Left ventricle myocardium inferior (tissue), 1 donor: Measurements from ENCODE around the gene MVP. TPM values are rescaled to one million over a fixed set of nuclear protein-coding genes. Genes with fewer than 3 reads are reported as not detected.

Source experiments
- DNase-seq: peaks from one replicate; pipeline ENCODE4 v3.0.0-alpha.2; 2020
- H3K27ac ChIP-seq: fragments of 200-600 bp; replicated peaks from 2 replicates; pipeline ENCODE4 v1.8.0; 2021
- H3K27me3 ChIP-seq: fragments of 200-600 bp; 2 replicates; pipeline ENCODE4 v1.8.0; 2021; ENCODE audit warnings: low read depth
- H3K36me3 ChIP-seq: fragments of 200-600 bp; 2 replicates; pipeline ENCODE4 v1.8.0; 2021
- H3K4me1 ChIP-seq: fragments of 200-600 bp; 2 replicates; pipeline ENCODE4 v1.8.0; 2021
- H3K4me3 ChIP-seq: fragments of 200-600 bp; 2 replicates; pipeline ENCODE4 v1.8.0; 2021; ENCODE audit warnings: mild to moderate bottlenecking, moderate library complexity
- H3K9me3 ChIP-seq: fragments of 200-600 bp; replicated peaks from 2 replicates; pipeline ENCODE4 v1.8.0; 2021
- intact Hi-C: fragments of 100-400 bp; cut with micrococcal nuclease; formaldehyde crosslinking; loops from one replicate; pipeline ENCODE4 v1.11.0; 2022
- total RNA-seq: library from RNA; stranded (reverse); fragmentation: NEBNext Ultra II Directional; extraction: Animal tissue kit (Norgen Biotek cat#: 25700); gene quantifications from one replicate; pipeline ENCODE4 v1.2.1, GENCODE V29; 2021
- TF ChIP-seq, protein P1 (sequence below): fragments of 200-600 bp; IDR thresholded peaks from 2 replicates; pipeline ENCODE4 v1.8.0; 2021; ENCODE audit warnings: antibody characterized with exemption, mild to moderate bottlenecking, borderline replicate concordance
- donor health status: DM: no; HTN: yes; CAD: no; lungs with severe emphysema.

The MVP gene
- total RNA-seq, 1 donor from 2014 or later, result 38.6 TPM

- H3K4me3 ChIP-seq, result peak overlapping the region; percentile 75
- peaks cover 63% of the 10 kb centered on the region for H3K4me1 ChIP-seq
- H3K27ac ChIP-seq, result peak overlapping the region; percentile 97
- TF ChIP-seq, protein P1, sequence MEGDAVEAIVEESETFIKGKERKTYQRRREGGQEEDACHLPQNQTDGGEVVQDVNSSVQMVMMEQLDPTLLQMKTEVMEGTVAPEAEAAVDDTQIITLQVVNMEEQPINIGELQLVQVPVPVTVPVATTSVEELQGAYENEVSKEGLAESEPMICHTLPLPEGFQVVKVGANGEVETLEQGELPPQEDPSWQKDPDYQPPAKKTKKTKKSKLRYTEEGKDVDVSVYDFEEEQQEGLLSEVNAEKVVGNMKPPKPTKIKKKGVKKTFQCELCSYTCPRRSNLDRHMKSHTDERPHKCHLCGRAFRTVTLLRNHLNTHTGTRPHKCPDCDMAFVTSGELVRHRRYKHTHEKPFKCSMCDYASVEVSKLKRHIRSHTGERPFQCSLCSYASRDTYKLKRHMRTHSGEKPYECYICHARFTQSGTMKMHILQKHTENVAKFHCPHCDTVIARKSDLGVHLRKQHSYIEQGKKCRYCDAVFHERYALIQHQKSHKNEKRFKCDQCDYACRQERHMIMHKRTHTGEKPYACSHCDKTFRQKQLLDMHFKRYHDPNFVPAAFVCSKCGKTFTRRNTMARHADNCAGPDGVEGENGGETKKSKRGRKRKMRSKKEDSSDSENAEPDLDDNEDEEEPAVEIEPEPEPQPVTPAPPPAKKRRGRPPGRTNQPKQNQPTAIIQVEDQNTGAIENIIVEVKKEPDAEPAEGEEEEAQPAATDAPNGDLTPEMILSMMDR, result no peak
- peak; percentile 63 for DNase-seq
- intact Hi-C loops, result no loop called here
- no peaks in the 10 kb centered on the region for H3K27me3 ChIP-seq
- no peaks in the 10 kb centered on the region for H3K9me3 ChIP-seq
- H3K36me3 ChIP-seq, result peaks cover 24% of the 10 kb centered on the region
Observed at GRCh38 chr16:29806641-29807425, 13.4 kb upstream of the MVP start.

- peak overlapping the region; percentile 75 for H3K4me3 ChIP-seq
- peaks cover 24% of the 10 kb centered on the region for H3K36me3 ChIP-seq
- peak overlapping the region; percentile 97 for H3K27ac ChIP-seq
- DNase-seq, result peak; percentile 91
- H3K27me3 ChIP-seq, result no peaks in the 10 kb centered on the region
- TF ChIP-seq, protein P1, result peak; percentile 54
- H3K4me1 ChIP-seq, result peaks cover 71% of the 10 kb centered on the region
- intact Hi-C loops, result no loop called here
- H3K9me3 ChIP-seq, result no peaks in the 10 kb centered on the region
Observed at GRCh38 chr16:29807426-29808218, 12.6 kb upstream of the MVP start.

GRCh38 chr16:29808219-29808900 is 11.9 kb upstream of the MVP start:
- no peaks in the 10 kb centered on the region for H3K9me3 ChIP-seq
- H3K27me3 ChIP-seq, result no peaks in the 10 kb centered on the region
- peak overlapping the region; percentile 97 for H3K27ac ChIP-seq
- no peak for DNase-seq
- H3K4me1 ChIP-seq, result peaks cover 78% of the 10 kb centered on the region
- TF ChIP-seq, protein P1, result no peak
- peak overlapping the region; percentile 75 for H3K4me3 ChIP-seq
- intact Hi-C loops, result no loop called here
- H3K36me3 ChIP-seq, result peaks cover 24% of the 10 kb centered on the region

- Histone ChIP-seq H3K9me3 (no peaks in the 10 kb centered on the region), H3K4me3 (peak overlapping the region; percentile 75), H3K36me3 (peaks cover 24% of the 10 kb centered on the region), H3K27me3 (no peaks in the 10 kb centered on the region), H3K4me1 (peaks cover 80% of the 10 kb centered on the region), H3K27ac (peak overlapping the region; percentile 97)
- TF ChIP-seq, protein P1, result no peak
- intact Hi-C loops, result no loop called here
- DNase-seq, result no peak
Observed at GRCh38 chr16:29809031-29809747, 11.1 kb upstream of the MVP start.
